CD4-positive, alpha-beta T cell treated with Interleukin-21 for 1 hour (primary cell): ENCODE data around the gene NUDT21.

Experiments
- DNase-seq: peaks from one replicate; pipeline ENCODE4 v3.0.0-alpha.2; 2020

The NUDT21 gene

GRCh38 chr16:56460101-56460500 lies 9.0 kb upstream of the NUDT21 start:
- no peak for DNase-seq

GRCh38 chr16:56457927-56458470 lies 6.9 kb upstream of the NUDT21 start:
- no peak for DNase-seq

- peak; percentile 7 for DNase-seq
Measured at GRCh38 chr16:56451753-56452689, 889 bp upstream of the NUDT21 start.

- DNase-seq = no peak
Measured at GRCh38 chr16:56450275-56450985, 702 bp downstream of the NUDT21 start.

GRCh38 chr16:56448005-56448404 lies 3.1 kb downstream of the NUDT21 start:
- DNase-seq = no peak

- no peak for DNase-seq
Measured at GRCh38 chr16:56447286-56447685, 3.8 kb downstream of the NUDT21 start.

GRCh38 chr16:56438038-56438437 lies 13.1 kb downstream of the NUDT21 start:
- no peak for DNase-seq

GRCh38 chr16:56436258-56436657 lies 14.9 kb downstream of the NUDT21 start:
- no peak for DNase-seq

- DNase-seq = no peak
Measured at GRCh38 chr16:56428091-56428490, 23.0 kb downstream of the NUDT21 start.

GRCh38 chr16:56426585-56426984 lies 24.5 kb downstream of the NUDT21 start:
- DNase-seq = no peak

- DNase-seq = peak; percentile 77
Measured at GRCh38 chr16:56425439-56425832, 25.7 kb downstream of the NUDT21 start, which contains the start of gene AMFR. TSS of gene AMFR (minus strand) at chr16:56425545. CDS start at chr16:56425327, 218 bp downstream.

- peak; percentile 41 for DNase-seq
Measured at GRCh38 chr16:56424791-56425438, 26.2 kb downstream of the NUDT21 start.

- DNase-seq = no peak
Measured at GRCh38 chr16:56424404-56424764, 26.7 kb downstream of the NUDT21 start.

- peak; percentile 14 for DNase-seq
Measured at GRCh38 chr16:56423584-56424403, 27.3 kb downstream of the NUDT21 start.

GRCh38 chr16:56422896-56423441 lies 28.2 kb downstream of the NUDT21 start:
- DNase-seq = no peak

GRCh38 chr16:56421976-56422669 lies 29.0 kb downstream of the NUDT21 start:
- DNase-seq = no peak

GRCh38 chr16:56421313-56421712 lies 29.8 kb downstream of the NUDT21 start:
- DNase-seq = no peak

GRCh38 chr16:56420613-56421012 lies 30.5 kb downstream of the NUDT21 start:
- no peak for DNase-seq

GRCh38 chr16:56419740-56420548 lies 31.2 kb downstream of the NUDT21 start:
- DNase-seq = no peak

- no peak for DNase-seq
Measured at GRCh38 chr16:56417138-56417537, 34.0 kb downstream of the NUDT21 start.
